NCI-H1092 (cell line): ENCODE data around the gene RAP1GAP2.
"Not testable (repeated sequence)": the region's sequence is repeated elsewhere in the genome, so short reads cannot be mapped to it uniquely, and the experiment has no call there.

ENCODE experiments used
- DNase-seq: peaks from one replicate; lab custom pipeline; 2025; lab: John Stamatoyannopoulos, UW

Gene RAP1GAP2

DNA sequence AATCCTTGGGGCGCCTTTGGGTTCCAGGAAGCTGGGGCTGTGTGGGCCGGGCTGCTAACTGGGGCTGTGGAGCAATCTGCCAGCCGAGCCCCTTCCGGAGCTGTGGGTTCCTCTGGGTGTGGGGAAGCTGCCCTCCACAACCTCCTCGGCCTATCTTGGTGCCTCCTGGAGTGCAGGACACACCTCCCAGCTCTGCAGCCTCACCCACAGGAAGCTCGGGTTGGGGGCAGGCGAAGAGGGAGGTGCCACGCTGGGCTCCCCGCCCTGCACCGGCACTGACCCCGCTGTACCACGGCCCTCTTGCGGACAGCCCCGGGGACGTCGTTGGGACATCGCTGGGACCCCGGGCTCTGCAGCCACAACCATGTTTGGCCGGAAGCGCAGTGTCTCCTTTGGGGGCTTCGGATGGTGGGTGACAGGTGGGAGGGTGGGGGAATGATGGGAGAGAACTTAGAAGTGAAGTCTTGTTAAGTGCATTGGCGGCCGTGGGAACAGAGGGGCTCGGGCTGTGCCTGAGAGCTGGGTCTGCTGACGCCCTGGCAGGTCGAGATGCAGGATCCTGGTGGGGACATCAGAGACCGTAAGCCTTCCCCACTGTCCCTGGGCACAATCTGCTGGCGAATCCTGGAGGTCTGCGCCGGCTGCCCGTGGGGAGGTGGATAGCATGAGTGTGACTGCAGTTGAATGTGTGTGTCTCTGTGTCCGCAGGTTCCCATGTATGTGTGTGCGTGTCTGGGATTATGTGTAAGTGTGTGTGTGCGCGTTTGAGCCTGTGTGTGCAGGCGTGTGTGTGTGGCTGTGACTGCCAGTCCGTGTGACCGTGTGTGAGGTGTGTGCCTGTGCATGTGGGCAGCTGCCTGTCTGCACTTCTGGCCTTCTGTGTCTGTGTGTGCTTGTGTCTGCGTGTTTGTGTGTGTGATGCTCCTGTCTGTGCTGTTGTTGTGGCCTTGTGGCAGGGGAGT, at the start of gene RAP1GAP2:
Gene RAP1GAP2, plus strand, starts transcription at position 275 of the 962 bp plus-strand sequence. Its CDS starts 90 bp downstream, at position 365.
- DNase-seq = no peak

DNA sequence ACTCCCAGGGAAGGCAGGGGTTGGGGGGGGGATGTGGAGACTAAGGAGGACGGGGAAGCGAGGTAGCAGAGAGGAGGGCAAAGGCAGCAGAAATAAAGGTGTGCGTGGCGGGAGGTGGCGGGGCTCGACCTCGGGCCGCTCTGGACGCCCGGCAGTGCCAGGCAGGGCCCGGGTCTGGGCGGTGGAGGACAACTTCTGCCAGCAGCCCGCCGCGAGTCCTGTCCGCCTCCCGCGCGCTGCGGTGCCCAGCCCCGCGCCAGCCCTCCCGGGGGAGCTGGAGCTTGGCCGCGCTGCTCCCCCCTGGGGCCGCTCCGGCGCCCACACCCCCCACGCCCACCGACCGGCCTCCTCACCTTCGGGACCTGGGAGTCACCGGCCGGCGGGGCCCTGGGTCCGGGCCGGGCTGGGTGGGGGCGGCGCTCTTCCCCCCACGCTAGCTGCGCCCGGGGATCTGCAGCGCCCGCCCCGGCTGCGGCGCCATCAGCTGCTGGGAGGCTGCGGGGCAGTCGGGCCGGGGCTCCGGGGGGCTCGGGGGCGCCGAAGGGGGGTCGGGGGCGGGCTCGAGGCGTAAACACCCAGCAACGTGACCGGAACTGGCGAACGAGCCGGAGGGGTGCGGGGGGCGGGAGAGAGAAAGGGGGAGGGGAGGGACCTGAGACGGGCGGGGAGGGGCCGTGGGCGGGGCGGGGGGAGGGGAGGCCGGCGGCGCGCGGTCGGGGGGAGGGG, 47.0 kb upstream of the RAP1GAP2 start, which contains the start of gene CCDC92B:
Gene CCDC92B, minus strand, starts transcription at position 595 of the 726 bp plus-strand sequence. CDS start 14,507 bp downstream, outside the sequence.
- DNase-seq = peak; percentile 28

- peak; percentile 24 for DNase-seq
These were observed 46.5 kb upstream of the RAP1GAP2 start for GRCh38 chr17:2749784-2750181.

DNA sequence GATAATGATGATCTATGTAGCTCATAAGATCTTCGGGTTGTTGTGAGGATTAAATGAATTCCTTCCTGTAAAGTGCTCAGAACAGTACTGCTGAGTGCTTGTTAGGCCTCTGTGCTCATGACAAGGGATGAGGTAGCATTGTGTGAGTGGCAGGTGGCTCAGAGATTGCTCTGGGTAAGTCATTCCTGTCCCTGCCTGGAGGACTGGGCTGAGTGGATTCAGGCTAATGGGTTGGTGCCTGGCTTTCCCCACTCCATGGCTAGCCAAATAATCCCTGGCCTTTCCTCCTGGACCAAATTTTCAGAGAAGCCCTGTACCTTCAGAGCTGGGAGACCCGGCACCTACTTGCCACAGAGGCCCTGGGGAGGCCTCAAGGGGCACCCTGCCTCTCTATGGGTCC, 45.5 kb upstream of the RAP1GAP2 start:
- no peak for DNase-seq

GRCh38 chr17:2751491-2751890, 44.7 kb upstream of the RAP1GAP2 start:
- DNase-seq = no peak

- DNase-seq = no peak
These were observed 40.1 kb upstream of the RAP1GAP2 start for GRCh38 chr17:2755891-2756724.

DNA sequence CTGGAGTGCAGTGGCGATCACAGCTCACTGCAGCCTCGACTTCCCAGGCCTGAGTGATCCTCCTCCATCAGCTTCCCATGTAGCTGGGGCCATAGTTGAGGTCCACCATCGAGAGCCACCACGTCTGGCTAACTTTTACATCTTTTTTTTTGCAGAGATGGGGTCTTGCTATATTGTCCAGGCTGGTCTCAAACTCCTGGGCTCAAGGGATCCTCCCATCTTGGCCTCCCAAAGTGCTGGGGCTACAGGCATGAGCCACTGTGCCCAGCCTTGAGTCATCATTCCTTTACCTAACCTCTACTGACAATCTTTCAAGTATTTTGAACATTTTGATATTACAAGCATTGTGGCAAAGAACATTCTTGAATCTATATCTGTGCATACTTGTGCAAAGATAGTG, 37.4 kb upstream of the RAP1GAP2 start:
- no peak for DNase-seq

- no peak for DNase-seq
These were observed 26.1 kb upstream of the RAP1GAP2 start for GRCh38 chr17:2770129-2770528.

DNA sequence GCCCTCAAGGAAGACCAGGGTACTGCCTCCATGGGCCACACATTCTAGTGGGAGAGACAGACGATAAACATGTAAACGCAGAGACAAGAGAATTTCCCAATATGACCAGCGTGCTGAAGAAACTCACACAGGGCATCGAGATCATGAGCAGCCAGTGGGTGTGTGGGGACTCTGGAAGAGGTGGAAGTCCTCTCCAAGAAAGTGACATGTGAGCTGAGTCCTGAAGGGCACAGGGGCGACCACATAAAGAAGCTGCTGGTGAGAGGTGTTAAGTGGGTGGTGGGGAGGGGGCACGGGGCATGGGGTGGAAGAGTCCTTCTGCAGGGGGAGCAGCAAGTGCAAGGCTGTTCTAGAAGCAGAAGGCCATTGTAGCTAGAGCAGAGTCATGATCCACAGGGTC, 21.0 kb upstream of the RAP1GAP2 start:
- DNase-seq = no peak

- DNase-seq = peak; percentile 55
These were observed 19.5 kb upstream of the RAP1GAP2 start for GRCh38 chr17:2776589-2777241.

- DNase-seq = no peak
These were observed 18.9 kb upstream of the RAP1GAP2 start for GRCh38 chr17:2777242-2777867.

GRCh38 chr17:2778489-2778888, 17.7 kb upstream of the RAP1GAP2 start:
- DNase-seq = no peak

GRCh38 chr17:2779545-2779944, 16.7 kb upstream of the RAP1GAP2 start:
- no peak for DNase-seq

GRCh38 chr17:2780256-2780655, 16.0 kb upstream of the RAP1GAP2 start:
- DNase-seq = no peak

DNA sequence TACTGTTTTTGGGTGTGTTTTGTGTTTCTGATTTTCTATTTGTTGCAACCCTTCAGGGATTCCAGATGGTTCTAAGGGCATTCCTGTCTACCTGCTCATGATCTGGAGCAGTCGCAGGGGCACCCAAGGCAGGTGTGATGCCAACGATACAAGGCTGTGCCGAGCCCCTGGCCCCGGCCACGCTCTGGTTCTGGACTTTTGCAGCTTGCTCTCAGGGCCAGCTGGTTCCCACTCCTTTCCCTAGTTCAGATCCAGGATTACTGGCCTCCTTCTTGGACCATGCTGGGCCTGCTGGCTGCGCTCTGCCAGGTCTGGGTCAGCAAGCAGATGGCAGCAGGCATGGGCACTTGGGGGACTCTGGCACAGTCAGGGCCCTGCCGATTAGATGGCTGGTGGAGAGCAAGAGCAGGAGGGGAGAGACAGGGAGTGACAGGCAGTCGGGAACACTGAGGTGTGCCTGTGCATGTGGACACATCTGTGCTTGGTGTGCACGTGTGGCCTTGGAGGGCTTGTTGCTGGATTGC, 15.2 kb upstream of the RAP1GAP2 start:
- no peak for DNase-seq

DNA sequence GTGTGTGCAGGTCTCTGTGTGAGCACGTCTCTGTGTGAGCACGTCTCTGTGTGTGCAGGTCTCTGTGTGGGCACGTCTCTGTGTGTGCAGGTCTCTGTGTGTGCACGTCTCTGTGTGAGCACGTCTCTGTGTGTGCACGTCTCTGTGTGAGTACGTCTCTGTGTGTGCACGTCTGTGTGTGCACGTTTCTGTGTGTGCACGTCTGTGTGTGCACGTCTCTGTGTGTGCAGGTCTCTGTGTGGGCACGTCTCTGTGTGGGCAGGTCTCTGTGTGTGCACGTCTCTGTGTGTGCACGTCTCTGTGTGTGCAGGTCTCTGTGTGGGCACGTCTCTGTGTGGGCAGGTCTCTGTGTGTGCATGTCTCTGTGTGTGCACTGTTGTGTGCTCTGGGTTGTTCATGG, 14.6 kb upstream of the RAP1GAP2 start:
- DNase-seq = not testable (repeated sequence)

- no peak for DNase-seq
These were observed 14.2 kb upstream of the RAP1GAP2 start for GRCh38 chr17:2782055-2782454.

DNA sequence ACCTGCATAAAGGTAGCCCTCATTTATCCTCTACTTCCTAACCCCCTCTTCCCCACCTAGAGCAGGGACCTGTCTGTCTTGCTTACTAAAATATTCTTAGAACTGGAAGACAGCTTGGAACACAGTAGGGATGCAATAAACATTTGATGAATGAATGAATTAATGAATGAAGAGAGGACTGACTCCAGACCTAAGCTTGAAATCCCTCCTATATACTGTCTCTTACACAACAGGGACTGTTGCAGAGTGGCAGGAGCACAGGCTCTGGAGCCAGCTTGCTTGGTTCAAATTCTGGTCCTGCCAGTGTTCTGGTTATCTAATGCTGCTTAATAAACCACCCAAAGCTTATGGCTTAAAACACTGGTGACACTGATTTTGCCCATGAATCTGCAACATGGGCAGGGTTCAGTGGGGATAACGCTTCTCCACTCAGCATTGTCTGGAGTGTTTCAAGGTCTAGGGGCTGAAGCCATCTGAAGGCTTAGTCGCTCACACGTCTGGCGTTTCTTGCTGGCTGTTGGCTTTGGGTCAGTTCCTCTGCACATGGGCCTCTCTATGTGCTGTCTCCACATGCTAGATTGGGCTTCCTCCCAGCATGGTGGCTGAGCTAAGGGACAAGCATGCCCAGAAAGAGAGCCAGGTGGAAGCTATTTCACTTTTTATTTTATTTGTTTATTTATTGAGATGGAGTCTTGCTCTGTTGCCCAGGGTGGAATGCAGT, 12.8 kb upstream of the RAP1GAP2 start:
- no peak for DNase-seq

GRCh38 chr17:2784864-2785263, 11.4 kb upstream of the RAP1GAP2 start:
- DNase-seq = no peak

- DNase-seq = not testable (repeated sequence)
These were observed 10.9 kb upstream of the RAP1GAP2 start for GRCh38 chr17:2785376-2785775.
